ENCODE measurements around the gene PRMT9. TPM values are rescaled to one million over a fixed set of nuclear protein-coding genes. Genes with fewer than 3 reads are reported as not detected.

Gene PRMT9
- total RNA-seq, 1 donor from 2014 or later, result 7.2 TPM

GRCh38 chr4:147644471-147644870 lies 39.5 kb downstream of the PRMT9 start:
- no peak for TF ChIP-seq CTCF (IDR thresholded peaks at IDR 0.05; ENCODE audit: insufficient read depth, low read length, poor library complexity, severe bottlenecking)
- peaks cover 2% of the 10 kb centered on the region for H3K36me3 ChIP-seq (ENCODE audit: control insufficient read depth, insufficient read depth, low read length)
- no peak for DNase-seq (ENCODE audit: low read depth)
- H3K27me3 ChIP-seq (ENCODE audit: control insufficient read depth, insufficient read depth, low read length), result no peaks in the 10 kb centered on the region
- no peak overlapping the region for H3K4me3 ChIP-seq (ENCODE audit: low read depth, low read length)

- no peak for TF ChIP-seq CTCF (IDR thresholded peaks at IDR 0.05; ENCODE audit: insufficient read depth, low read length, poor library complexity, severe bottlenecking)
- DNase-seq (ENCODE audit: low read depth), result no peak
- no peaks in the 10 kb centered on the region for H3K27me3 ChIP-seq (ENCODE audit: control insufficient read depth, insufficient read depth, low read length)
- peaks cover 2% of the 10 kb centered on the region for H3K36me3 ChIP-seq (ENCODE audit: control insufficient read depth, insufficient read depth, low read length)
- no peak overlapping the region for H3K4me3 ChIP-seq (ENCODE audit: low read depth, low read length)
Measured at GRCh38 chr4:147643616-147644015, 40.3 kb downstream of the PRMT9 start.

GRCh38 chr4:147640331-147640730 lies 43.6 kb downstream of the PRMT9 start:
- no peak for DNase-seq (ENCODE audit: low read depth)
- Histone ChIP-seq H3K27me3 (ENCODE audit: control insufficient read depth, insufficient read depth, low read length) (no peaks in the 10 kb centered on the region), H3K4me3 (ENCODE audit: low read depth, low read length) (no peak overlapping the region), H3K36me3 (ENCODE audit: control insufficient read depth, insufficient read depth, low read length) (peaks cover 2% of the 10 kb centered on the region)
- TF ChIP-seq CTCF (IDR thresholded peaks at IDR 0.05; ENCODE audit: insufficient read depth, low read length, poor library complexity, severe bottlenecking), result no peak

- no peak for DNase-seq (ENCODE audit: low read depth)
- Histone ChIP-seq H3K36me3 (ENCODE audit: control insufficient read depth, insufficient read depth, low read length) (peaks cover 2% of the 10 kb centered on the region), H3K4me3 (ENCODE audit: low read depth, low read length) (no peak overlapping the region), H3K27me3 (ENCODE audit: control insufficient read depth, insufficient read depth, low read length) (no peaks in the 10 kb centered on the region)
- no peak for TF ChIP-seq CTCF (IDR thresholded peaks at IDR 0.05; ENCODE audit: insufficient read depth, low read length, poor library complexity, severe bottlenecking)
Measured at GRCh38 chr4:147639388-147639787, 44.6 kb downstream of the PRMT9 start.

GRCh38 chr4:147638942-147639341 lies 45.0 kb downstream of the PRMT9 start:
- H3K4me3 ChIP-seq (ENCODE audit: low read depth, low read length), result no peak overlapping the region
- TF ChIP-seq CTCF (IDR thresholded peaks at IDR 0.05; ENCODE audit: insufficient read depth, low read length, poor library complexity, severe bottlenecking), result no peak
- no peak for DNase-seq (ENCODE audit: low read depth)
- peaks cover 2% of the 10 kb centered on the region for H3K36me3 ChIP-seq (ENCODE audit: control insufficient read depth, insufficient read depth, low read length)
- no peaks in the 10 kb centered on the region for H3K27me3 ChIP-seq (ENCODE audit: control insufficient read depth, insufficient read depth, low read length)

GRCh38 chr4:147638365-147638764 lies 45.6 kb downstream of the PRMT9 start:
- Histone ChIP-seq H3K36me3 (ENCODE audit: control insufficient read depth, insufficient read depth, low read length) (peaks cover 2% of the 10 kb centered on the region), H3K27me3 (ENCODE audit: control insufficient read depth, insufficient read depth, low read length) (no peaks in the 10 kb centered on the region), H3K4me3 (ENCODE audit: low read depth, low read length) (no peak overlapping the region)
- no peak for DNase-seq (ENCODE audit: low read depth)
- no peak for TF ChIP-seq CTCF (IDR thresholded peaks at IDR 0.05; ENCODE audit: insufficient read depth, low read length, poor library complexity, severe bottlenecking)
